NCI-H526 (cell line): ENCODE results near the gene OR2W1.

Source experiments
- DNase-seq, 2 experiments: peaks; one replicate each; lab custom pipeline; 2025; lab: John Stamatoyannopoulos, UW

The OR2W1 gene, protein sequence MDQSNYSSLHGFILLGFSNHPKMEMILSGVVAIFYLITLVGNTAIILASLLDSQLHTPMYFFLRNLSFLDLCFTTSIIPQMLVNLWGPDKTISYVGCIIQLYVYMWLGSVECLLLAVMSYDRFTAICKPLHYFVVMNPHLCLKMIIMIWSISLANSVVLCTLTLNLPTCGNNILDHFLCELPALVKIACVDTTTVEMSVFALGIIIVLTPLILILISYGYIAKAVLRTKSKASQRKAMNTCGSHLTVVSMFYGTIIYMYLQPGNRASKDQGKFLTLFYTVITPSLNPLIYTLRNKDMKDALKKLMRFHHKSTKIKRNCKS

DNA sequence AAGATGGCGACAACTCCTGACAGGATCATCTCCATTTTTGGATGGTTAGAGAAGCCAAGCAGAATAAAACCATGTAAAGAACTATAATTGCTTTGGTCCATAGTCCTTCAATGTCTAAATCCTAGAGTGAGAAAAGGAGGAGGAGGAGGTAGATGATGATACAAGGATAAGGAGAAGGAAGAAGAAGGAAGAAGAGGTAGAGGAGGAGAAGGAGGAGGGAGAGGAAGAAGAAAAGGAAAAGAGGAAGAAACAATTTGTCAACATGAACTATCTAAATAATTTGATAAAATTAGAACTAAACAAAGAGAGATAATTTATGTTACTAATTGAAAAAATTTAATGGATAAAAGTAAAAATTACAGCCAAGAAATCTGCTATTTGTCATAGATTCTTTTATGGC, at the start of gene OR2W1:
Gene OR2W1, minus strand, starts transcription at position 101 of the 400 bp plus-strand sequence. Its CDS starts 0 bp downstream, at position 101.
- DNase-seq, result no peak

DNA sequence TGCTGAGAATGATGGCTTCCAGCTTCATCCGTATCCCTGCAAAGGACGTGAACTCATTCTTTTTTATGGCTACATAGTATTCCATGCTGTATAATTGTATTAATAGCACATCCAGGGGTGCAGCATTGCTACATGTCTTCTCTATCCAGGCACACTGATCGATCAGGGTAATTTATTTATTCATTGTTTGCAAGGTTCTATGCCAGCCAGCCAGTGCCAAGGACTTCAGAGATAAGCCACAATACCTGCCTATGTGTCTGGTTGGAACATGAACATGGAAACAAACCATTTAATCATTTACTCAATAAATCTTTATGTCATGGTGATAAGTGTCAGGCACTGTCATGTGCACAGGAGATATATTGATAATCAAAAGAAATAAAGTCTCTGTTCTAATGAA, 48.0 kb upstream of the OR2W1 start:
- DNase-seq, result no peak

DNA sequence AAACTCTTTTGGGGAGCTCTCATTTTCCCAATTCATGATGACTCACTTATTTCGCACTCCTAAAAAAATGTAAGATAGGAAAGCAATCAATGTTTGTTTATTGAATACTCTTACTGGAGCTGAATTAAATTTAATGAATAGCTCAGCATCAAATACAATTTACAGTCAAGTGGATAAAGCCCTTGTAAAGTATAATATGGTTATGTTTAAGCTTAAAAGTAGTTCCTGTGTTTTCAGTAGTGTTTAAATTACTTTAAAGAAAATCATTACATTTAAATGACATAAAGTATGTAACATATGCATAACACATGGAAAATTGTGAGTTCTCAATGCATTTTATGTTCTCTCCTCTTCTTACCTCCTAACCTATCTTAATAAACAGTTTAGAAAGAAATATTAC, 42.2 kb upstream of the OR2W1 start, which contains the start of gene OR2B3:
Gene OR2B3, minus strand, starts transcription at position 101 of the 400 bp plus-strand sequence. Its CDS starts 65 bp downstream, at position 36.
- no peak for DNase-seq

DNA sequence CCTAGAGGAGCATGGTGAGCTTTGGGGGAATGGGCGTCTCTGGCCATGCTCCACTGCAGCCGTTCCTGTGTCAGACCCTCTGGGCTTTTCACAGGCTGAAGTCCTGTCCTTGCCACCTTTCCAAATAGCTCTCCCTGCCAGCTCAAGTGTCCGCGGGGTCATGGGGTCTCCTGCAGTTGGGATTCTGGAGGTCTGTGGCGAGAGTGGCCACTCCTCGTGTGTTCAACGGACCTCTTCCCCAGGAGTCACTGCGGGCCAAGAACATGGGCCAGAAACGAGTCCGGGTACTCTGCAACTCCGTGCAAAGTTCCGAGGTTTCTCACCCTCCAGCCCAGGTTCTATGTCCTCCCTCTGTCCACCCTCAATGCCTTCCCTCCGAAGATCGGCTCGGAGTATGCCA, 37.5 kb upstream of the OR2W1 start:
- no peak for DNase-seq

DNA sequence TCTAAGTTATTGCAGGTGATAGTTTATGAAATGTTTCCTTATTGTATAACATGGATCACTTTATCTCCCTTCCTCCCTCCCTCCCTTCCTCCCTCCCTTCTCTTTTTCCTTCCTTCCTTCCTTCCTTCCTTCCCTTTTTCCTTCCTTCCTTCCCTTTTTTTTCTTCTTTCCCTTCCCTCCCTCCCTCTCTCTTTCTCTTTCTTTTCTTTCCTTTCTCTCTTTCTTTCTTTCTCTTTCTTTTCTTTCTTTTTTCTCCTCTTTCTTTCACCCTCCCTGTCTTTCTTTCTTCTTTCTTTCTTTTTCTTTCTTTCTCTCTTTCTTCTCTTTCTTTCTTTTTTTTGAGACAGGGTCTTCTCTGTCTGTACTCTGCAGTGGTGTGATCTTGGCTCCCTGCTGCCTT, 36.3 kb upstream of the OR2W1 start:
- no peak for DNase-seq

DNA sequence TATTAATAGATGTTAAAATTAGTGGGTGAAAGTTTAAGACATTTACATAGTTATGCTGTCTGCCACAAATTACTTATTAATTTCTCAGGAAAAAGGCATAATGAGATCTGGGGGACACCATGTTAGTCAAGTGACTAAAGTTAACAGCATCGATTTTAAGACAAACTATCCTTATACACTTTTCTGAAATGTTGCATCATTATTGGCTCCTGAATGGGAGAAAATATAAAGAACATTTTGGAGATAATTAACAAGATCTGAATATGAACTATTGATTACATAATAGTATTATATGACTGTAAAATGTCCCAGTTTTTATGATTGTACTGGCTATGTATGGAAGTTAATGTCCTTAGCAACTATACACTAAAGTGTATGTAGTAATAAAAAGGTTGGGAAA, 34.2 kb upstream of the OR2W1 start:
- DNase-seq, result no peak

DNA sequence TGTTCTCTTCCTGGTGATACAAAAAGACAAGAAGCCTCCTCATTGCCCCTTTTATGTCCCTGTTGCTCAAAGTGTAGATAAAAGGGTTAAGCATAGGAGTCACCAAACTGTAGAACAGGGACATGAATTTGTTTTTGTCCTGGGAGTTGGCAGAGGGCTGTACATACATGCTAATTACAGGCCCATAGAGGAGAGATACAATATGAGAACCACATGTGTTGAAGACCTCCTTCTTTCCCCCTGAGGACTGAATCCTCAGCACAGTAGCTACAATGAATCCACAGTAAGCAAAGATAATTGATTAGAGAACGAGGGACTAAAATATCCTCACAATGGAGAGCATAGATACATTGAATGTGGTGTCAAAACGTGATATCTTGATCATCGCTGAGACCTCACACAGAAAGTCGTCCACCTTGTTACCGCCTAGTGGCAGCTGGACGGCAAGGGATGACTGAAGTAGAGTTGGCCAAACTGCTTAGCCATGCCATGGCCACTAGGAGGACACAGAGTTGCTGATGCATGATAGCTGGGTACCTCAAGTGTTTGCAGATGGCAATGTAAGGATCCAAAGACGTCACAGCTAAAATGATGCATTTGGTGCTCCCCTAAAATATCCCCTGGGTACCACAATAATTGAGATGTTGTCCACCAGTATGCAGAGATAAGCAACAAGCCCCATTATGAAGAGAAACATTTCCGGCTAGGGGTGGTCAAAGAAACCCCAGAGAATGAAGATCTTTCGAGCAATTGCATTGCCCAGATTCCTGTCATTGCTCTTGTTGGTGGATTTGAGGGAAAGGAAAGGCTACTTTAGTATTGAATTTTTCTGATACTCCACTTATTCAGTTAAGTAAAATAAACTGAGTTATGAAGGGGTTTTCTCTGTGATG, 27.1 kb upstream of the OR2W1 start:
- peak in 1 of 2 experiments; percentile 41 for DNase-seq

DNA sequence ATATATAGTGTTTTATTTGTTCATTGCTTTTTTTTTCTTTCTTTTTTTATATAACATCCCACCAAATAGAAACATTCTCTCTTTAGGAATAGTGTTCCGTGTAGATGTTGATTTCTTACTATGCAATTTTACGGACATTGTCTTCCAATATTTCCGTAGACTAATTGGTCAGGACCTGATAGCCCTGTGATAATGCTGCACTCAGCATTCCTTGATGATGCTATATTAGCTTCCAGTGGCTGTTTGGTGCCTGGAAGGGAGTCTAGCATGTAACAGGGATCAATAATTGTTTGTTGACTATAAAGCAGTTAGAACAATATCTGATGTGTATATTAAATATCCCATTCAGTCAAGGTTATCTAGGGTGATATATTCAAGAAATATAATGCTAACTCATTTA, 6.7 kb upstream of the OR2W1 start:
- DNase-seq, result no peak

DNA sequence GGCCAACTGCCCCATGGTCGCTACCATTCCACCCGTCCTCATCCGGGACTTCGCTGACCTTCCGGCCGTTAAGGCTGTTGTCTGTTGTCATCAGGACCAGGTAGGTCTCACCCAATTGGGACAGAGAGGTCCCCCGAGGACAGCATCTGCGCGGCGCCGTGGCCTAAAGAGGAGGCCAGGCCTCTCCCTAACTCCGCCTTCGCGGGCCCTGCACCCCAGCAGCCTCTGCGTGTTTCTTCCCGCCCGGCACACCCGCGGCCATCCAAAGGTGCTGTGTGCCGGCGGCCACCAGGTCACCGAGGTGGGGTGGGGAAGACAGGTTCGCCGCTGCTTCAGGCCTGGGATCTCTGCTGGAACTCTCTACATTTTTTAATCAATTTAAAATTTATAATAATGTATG, 9.0 kb downstream of the OR2W1 start:
- no peak for DNase-seq

DNA sequence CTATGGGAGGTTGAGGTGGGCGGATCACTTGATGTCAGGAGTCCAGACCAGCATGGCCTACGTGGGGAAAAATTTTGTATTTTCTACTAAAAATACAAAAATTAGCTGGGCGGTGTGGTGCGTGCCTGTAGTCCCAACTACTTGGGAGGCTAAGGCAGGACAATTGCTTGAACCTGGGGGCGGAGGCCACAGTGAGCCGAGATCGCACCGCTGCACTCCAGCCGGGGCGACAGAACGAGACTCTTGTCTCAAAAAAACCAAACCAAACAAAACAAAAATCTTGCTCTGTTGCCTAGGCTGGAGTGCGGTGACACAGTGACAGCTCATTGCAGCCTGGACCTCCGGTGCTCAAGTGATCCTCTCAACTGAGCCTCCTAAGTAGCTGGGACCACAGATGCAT, 16.2 kb downstream of the OR2W1 start:
- no peak for DNase-seq

DNA sequence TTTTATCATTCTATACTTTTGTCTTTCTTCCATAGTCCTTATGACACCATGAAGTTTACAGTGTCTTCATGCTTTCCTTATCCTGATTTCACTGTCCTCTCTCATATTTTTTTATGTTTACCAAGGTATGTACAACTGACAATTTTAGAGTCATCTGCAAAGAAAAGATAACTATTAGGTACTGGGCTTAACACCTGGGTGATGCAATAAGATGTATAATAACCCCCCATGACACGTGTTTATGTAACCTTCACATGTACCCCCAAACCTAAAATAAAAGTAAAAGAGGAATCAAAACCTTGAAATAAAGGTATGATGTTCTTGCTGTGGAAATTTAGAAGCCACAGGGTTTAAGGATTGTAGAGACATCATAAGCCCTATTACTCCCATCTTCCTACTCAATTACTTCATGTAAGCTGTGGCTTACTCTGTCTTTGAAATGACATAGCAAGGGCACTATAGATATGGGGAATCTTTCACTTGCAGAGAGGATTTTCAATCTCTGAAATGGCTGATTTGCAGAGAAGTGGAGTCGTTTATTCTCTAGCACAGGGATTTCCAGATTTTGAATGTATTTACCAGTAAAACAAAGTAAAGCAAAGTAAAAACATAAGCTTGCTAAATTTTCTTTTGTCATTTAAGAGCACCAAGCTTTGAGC, 18.9 kb downstream of the OR2W1 start:
- DNase-seq, result no peak

DNA sequence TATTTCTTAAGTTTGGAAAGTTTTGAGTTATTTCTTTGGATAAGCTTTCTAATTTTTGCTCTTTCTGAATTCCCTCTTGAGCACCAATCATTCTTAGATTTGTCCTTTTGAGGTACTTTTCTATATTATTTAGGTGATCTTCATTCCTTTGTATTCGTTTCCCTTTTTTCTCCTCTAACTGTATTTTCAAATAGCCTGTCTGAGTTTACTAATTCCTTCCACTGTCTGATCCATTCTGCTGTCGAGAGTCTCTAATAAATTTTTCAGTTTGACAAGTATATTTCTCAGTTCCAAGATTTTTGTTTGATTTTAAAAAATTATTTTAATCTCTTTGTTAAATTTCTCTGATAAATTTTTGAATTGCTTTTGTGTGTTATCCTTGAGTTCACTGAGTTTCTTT, 23.5 kb downstream of the OR2W1 start:
- no peak for DNase-seq

DNA sequence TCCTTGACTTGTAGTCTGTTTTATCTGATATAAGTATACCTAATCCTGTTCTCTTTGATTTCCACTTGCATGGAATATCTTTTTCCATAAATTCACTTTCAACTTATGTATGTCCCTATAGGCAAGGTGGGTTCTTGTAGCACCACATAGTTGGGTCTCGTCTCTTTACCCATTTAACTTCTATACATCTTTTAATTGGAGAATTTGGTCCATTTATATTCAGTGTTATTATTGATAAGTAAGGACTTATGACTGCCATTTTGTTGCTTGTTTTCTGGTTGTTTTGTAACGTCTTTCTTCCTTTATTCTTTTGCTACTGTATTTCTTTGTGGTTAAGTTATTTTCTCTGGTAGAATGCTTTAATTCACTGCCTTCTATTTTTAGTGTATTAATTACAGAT, 25.3 kb downstream of the OR2W1 start:
- DNase-seq, result no peak

DNA sequence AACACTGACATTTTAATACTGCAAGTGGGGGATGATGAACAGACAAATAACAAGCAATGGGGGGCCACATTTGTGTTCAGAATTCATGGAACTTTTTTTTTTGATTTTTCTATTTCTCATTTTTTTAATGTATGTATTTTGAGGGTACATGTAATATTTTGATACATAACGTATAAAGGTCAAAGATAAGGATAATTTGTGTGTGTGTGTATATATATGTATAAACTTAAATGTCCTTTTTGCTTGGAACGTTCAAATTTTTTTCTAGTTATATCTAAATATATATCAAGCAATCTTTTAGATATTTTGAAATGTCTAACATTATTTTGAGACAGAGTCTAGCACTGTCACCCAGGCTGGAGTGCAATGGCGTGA, 27.6 kb downstream of the OR2W1 start:
- DNase-seq, result no peak

DNA sequence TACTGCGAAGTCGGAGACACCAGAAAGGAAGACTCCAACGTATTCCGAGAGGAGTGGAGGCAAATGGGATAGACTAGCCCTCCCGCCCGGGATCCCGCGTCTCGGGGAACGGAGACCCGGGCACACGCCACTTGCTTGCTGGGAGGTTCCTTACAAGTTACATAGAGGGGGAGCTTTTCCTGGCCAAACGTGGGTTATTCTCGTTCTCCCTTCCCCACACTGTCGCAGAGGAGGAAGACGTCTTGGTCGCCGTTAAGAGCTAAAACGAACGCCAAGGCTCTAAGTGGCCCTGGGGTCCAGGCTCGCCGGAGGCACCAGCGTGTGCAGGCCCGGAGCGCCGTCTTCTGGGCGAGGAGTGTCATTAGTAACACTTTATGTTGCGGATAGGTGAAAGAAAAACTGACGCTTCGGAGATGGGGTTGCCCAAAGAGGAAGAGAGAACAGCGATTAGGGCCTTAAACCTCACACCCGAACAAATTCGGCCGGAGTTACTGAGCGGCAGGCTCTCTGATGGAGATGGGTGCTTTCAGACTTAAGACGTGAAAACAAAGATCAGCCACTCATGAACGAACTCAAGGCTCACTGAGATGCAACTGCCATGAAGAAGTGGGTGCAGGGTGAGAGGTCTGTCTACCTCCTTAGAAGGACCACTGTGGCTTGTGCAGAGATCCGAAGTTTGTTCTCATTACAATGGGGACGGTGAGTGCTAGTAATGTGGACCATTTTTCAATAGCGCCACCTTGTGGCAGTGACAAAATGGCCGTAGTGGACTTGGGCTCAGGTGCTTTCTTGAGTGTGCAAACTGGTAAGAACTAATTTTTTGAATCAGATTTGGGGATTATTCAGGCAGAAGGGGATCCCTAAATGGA, 28.2 kb downstream of the OR2W1 start:
- DNase-seq, result peak; percentile 61 to 85

DNA sequence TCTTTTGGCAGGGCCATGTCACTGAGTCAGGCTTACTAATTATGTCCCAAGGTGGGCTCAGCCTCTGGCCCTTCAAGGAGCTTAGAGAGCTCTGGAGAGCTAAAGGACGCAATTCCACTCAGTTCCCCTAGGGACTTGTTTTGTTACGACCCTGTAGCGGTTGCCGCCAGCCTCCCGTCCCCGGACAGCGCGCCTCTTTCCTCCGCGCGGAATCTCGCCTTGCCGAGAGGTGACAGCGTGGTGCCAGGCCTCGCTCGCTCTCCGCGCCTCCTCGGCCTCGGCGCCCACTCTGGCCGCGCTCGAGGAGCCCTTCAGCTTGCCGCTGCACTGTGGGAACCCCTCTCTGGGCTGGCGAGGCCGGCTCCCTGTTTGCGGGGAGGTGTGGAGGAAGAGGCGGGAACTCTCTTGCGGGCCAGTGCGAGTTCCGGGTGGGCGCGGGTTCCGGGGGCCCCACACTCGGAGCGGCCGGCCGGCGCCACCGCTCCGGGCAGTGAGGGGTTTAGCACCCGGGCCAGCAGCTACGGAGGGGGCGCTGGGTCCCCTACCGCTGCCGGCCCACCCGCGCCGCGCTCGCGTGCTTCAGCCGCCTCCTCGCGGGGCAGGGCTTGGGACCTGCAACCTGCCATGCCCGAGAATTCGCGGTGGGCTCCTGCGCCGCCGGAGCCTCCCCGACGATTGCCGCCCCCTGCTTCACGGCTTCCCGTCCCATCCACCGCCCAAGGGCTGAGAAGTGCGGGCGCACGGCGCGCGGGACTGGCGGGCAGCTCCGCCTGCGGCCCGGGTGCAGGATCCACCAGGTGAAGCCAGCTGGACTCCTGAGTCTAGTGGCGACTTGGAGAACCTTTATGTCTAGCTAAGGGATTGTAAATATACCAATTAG, 30.0 kb downstream of the OR2W1 start:
- DNase-seq, result no peak

DNA sequence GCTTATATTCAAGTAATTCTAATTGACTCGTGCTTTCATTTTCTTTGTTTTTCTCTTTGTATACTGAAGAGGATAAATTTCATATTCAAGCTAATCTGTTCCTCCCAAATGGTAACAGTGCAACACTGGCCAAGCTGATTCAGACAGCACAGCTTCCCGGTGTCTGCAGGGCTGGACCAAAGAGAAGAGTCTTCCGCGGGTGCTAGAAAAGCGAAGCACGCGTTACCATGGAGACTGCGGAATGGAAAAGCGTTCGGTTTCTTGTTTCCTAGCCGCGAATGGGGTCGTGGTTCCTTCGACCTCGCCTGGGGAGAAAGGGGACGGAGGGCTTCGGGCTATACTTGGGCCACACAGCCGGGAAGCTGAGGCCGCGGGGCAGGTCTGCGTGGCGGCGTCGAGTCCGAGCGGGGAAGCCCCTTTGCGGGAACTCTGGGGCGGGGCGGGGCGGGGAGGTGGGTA, 33.7 kb downstream of the OR2W1 start:
- DNase-seq, result peak; percentile 20 to 63

DNA sequence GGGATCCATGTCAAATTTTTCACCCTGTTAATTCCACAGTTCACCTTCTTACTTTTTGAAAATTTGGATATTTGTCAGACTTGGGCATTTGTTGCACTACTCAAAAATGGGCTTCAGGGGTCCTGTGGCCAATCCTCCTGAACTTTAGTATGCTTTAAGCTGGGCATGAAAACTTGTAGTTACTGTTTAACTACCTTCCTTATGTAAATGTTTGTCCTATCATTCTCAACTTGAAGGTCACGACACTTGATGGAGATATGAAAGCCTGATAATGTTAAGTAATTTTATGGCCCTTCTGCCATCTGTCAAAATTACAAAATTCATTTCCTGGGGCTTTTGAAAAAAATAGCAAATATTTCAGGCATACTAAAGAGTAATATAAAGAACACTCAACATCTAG, 35.6 kb downstream of the OR2W1 start:
- DNase-seq, result no peak

DNA sequence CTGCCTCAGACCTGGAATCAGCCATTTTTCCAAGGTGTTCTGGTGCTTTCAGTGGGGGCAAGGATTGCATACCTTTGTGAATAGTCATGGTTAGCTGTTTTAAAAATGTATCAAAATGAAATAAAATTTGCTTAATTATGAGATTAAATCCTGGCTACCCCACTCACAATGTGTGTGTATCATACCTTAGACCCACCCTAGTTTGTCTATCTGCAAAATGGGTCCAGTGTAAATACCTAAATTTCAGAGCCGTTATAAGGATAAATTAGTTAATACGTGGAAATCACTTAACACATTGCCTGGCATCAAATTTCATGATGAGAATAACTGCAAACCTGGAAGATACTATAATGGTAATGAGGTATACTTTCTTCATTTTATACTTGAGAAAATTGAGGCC, 36.9 kb downstream of the OR2W1 start:
- no peak for DNase-seq

DNA sequence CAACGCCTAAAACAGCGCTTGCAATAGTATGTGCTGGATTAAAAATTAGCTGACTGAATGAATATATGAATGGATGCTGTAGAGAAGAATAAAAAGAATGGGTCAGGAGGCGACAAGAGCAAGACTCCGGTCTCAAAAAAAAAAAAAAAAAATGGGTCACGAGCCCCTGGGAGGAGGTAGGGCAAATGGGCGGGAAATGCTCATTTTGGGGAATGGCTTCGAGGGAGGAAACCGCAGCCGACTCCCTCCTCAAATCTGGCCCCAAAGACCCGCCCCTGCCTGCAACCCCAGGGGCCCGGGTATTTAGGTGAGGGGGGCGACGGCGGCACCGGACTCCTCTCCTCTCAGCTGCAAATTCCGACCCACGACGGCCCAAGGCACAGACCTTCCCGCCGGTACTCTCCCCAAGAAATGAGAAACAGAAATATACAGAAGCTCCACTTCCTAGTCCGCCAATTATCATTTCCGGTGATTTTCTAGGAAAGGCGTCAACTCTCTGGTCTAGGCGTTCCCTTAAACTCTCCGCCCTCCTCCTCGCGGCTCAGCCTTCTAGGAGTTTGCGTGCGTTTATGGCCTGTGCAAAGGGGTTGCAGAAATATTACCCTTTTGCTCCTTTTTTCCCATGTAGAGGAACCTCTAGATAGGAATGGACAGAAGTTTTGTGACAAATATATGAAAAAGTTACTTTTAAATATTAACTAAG, 39.6 kb downstream of the OR2W1 start, which contains the start of gene ZNF311:
Gene ZNF311, minus strand, starts transcription at position 133 of the 703 bp plus-strand sequence. CDS start 1,361 bp downstream, outside the sequence.
- DNase-seq, result peak; percentile 7 to 49
